B cell (primary cell): ENCODE data around the gene NT5M. TPM values are rescaled to one million over a fixed set of nuclear protein-coding genes. Genes with fewer than 3 reads are reported as not detected.

Experiments used
- ATAC-seq: fragments of 200-7000 bp; cut with Tn5 transposase; one replicate; pipeline ENCODE4 v1.10.0; 2021; ENCODE audit warnings: low read depth, mild to moderate bottlenecking, moderate number of reproducible peaks, moderate library complexity
- CTCF ChIA-PET: fragments of 350-600 bp; sonication (Branson Sonifier 250); formaldehyde crosslinking; loops from one replicate; lab custom pipeline; 2021; ENCODE audit warnings: antibody characterized with exemption, inconsistent platforms; lab: Charles Lee
- POLR2A ChIA-PET: fragments of 350-600 bp; sonication (Branson Sonifier 250); formaldehyde crosslinking; loops from one replicate; lab custom pipeline; 2021; ENCODE audit warnings: antibody characterized with exemption; lab: Charles Lee
- DNase-seq: peaks from one replicate; pipeline ENCODE4 v3.0.0; 2013
- H2AFZ ChIP-seq: 2 replicates; pipeline ENCODE4 v1.6.1; 2012; ENCODE audit warnings: mild to moderate bottlenecking, low read depth, low read length; ENCODE audit not compliant: insufficient read depth, poor library complexity, severe bottlenecking
- H3K27ac ChIP-seq, 2 donors: 1 replicate in 1 of 2; 2 replicates in 1 of 2; pipeline ENCODE4 v1.5.1; 2012 to 2013; ENCODE audit warnings: low read length in 2 of 2, mild to moderate bottlenecking in 2 of 2, moderate library complexity in 1 of 2
- H3K27me3 ChIP-seq, 4 experiments: fragments of 200-600 bp in 1 of 4; sonication (generic) in 1 of 4; replicated peaks in 1 of 4; 1 replicate in 2 of 4; 2 replicates in 2 of 4; pipeline versions ENCODE4 v1.6.1 to v1.7.0; 2013 to 2016; ENCODE audit warnings: low read length in 3 of 4, mild to moderate bottlenecking in 2 of 4, mixed read lengths in 1 of 4, moderate library complexity in 1 of 4; ENCODE audit not compliant: insufficient read depth in 4 of 4, control insufficient read depth in 3 of 4; ENCODE audit errors: control extremely low read depth in 1 of 4
- H3K36me3 ChIP-seq, 2 experiments: replicated peaks in 1 of 2; 1 replicate in 1 of 2; 2 replicates in 1 of 2; pipeline versions ENCODE4 v1.6.1 to v1.7.1; 2013; ENCODE audit warnings: low read length in 1 of 2; ENCODE audit not compliant: insufficient read depth in 2 of 2, control insufficient read depth in 1 of 2; ENCODE audit errors: control extremely low read depth in 1 of 2, extremely low read depth in 1 of 2
- H3K4me1 ChIP-seq, 2 donors: fragments of 200-600 bp in 1 of 2; sonication (generic) in 1 of 2; 1 replicate in 1 of 2; 2 replicates in 1 of 2; pipeline versions ENCODE4 v1.5.1 to v1.6.1; 2013 to 2017; ENCODE audit warnings: low read length in 2 of 2; ENCODE audit not compliant: control insufficient read depth in 2 of 2, insufficient read depth in 2 of 2
- H3K4me2 ChIP-seq: replicated peaks from 2 replicates; pipeline ENCODE3; 2012; ENCODE audit warnings: mild to moderate bottlenecking, low read depth, low read length; ENCODE audit not compliant: poor library complexity, severe bottlenecking
- H3K4me3 ChIP-seq, 5 experiments: fragments of 200-600 bp in 1 of 5; sonication (generic) in 1 of 5; 1 replicate in 3 of 5; 2 replicates in 2 of 5; pipeline versions ENCODE4 v1.5.1 to v1.7.0; 2011 to 2016; ENCODE audit warnings: low read length in 4 of 5, mild to moderate bottlenecking in 4 of 5, low read depth in 2 of 5, control low read depth in 1 of 5, moderate library complexity in 1 of 5; ENCODE audit not compliant: insufficient read depth in 1 of 5; ENCODE audit errors: control extremely low read depth in 1 of 5, extremely low read depth in 1 of 5
- H3K79me2 ChIP-seq: fragments of 200-600 bp; sonication (generic); one replicate; pipeline ENCODE4 v1.6.0; 2016; ENCODE audit warnings: low read length; ENCODE audit not compliant: control insufficient read depth, insufficient read depth
- H3K9ac ChIP-seq: fragments of 200-600 bp; sonication (generic); 2 replicates; pipeline ENCODE4 v1.6.1; 2017; ENCODE audit warnings: mild to moderate bottlenecking, low read length, moderate library complexity
- H3K9me3 ChIP-seq, 3 donors: one replicate each; pipeline versions ENCODE4 v1.6.1 to v1.7.1; 2013; ENCODE audit warnings: low read length in 2 of 3; ENCODE audit not compliant: control insufficient read depth in 2 of 3, insufficient read depth in 1 of 3; ENCODE audit errors: control extremely low read depth in 1 of 3
- H4K20me1 ChIP-seq: 2 replicates; pipeline ENCODE4 v1.6.0; 2012; ENCODE audit warnings: mild to moderate bottlenecking, low read length; ENCODE audit not compliant: insufficient read depth, control insufficient read depth, poor library complexity, severe bottlenecking
- H3K27ac Mint-ChIP-seq: one replicate; pipeline ENCODE4 v1.8.0; 2021; ENCODE audit warnings: mixed read lengths
- H3K27me3 Mint-ChIP-seq: one replicate; pipeline ENCODE4 v1.8.0; 2021; ENCODE audit warnings: mixed read lengths
- H3K4me1 Mint-ChIP-seq: one replicate; pipeline ENCODE4 v1.8.0; 2021; ENCODE audit warnings: mixed read lengths
- H3K4me3 Mint-ChIP-seq: one replicate; pipeline ENCODE4 v1.8.0; 2021; ENCODE audit warnings: mixed read lengths
- H3K9me3 Mint-ChIP-seq: one replicate; pipeline ENCODE4 v1.8.0; 2022; ENCODE audit warnings: mixed read lengths; ENCODE audit not compliant: insufficient read depth
- CTCF ChIP-seq: fragments of 200-600 bp; IDR thresholded peaks from one replicate; pipeline ENCODE4 v1.8.0; 2022; ENCODE audit warnings: antibody characterized with exemption, mild to moderate bottlenecking
- EZH2 ChIP-seq: IDR thresholded peaks from 2 replicates; pipeline ENCODE4 v1.6.1; 2012; ENCODE audit warnings: borderline replicate concordance, low read depth, mild to moderate bottlenecking, moderate library complexity, low read length; ENCODE audit not compliant: insufficient read depth, poor library complexity, severe bottlenecking
- WGBS: methylation state at CpG from one replicate; pipeline ENCODE4 v1.1.5; 2013; ENCODE audit warnings: missing lambda C conversion rate; ENCODE audit not compliant: insufficient coverage; 5-methylcytosine and 5-hydroxymethylcytosine counted together
- intact Hi-C: fragments of 100-400 bp; cut with micrococcal nuclease; formaldehyde crosslinking; loops from one replicate; pipeline ENCODE4 v1.10.0; 2022
- polyA plus RNA-seq: library from polyadenylated mRNA; depleted of rRNA; stranded (reverse); fragments of >200 nt; gene quantifications from 2 replicates; pipeline ENCODE4 v1.2.3, GENCODE V29; 2012
- total RNA-seq, 2 donors: library from RNA; stranded (reverse); fragments of 120-200 nt in 1 of 2; gene quantifications; 1 replicate in 1 of 2; 2 replicates in 1 of 2; pipeline versions ENCODE4 v1.2.3 to v1.2.4, GENCODE V29; 2013 to 2022

Gene NT5M
- total and polyA plus RNA-seq, 2 donors (not counting 1 experiment from before 2014, with no cell fraction given) = 0.40 to 0.47 TPM

DNA sequence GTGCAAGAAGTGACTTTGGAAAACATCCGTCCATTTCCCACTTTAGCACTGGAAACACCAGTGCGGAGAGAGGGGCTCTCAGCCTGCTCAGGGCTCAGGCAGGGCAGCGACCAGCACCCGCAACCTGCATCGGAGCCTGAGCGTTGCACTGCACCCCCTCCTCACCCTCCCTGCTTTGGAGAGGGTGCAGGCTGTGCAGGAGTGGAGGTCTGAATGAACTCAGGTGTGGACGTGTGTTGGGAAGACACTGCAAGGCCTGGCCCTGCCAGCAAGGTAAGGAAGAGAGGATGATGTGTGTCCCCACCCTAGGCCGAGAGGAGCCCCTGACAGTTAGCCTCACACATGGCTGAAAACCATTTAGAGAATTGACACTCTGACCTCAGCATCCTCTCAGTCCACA lies 81.8 kb downstream of the NT5M start:
- Histone ChIP-seq H4K20me1 (no peaks in the 10 kb centered on the region), H3K9me3 (no peaks in the 10 kb centered on the region), H3K9ac (no peak overlapping the region), H3K27ac (no peak overlapping the region), H3K79me2 (no peaks in the 10 kb centered on the region), H3K36me3 (no peaks in the 10 kb centered on the region), H3K4me2 (no peak overlapping the region), H3K4me3 (no peak overlapping the region), H3K27me3 (no peaks in the 10 kb centered on the region), H2AFZ (no peak overlapping the region), H3K4me1 (no peaks in the 10 kb centered on the region)
- WGBS = 98% methylated on average over 6 of the region's 8 CpGs
- intact Hi-C loops = no loop called here
- Mint-ChIP-seq H3K4me3 (no peak overlapping the region), H3K27ac (no peak overlapping the region), H3K27me3 (peaks cover 8% of the 10 kb centered on the region), H3K4me1 (no peaks in the 10 kb centered on the region), H3K9me3 (no peaks in the 10 kb centered on the region)
- DNase-seq (no peak), ATAC-seq (no peak)
- TF ChIP-seq EZH2 (no peak), CTCF (no peak)
- CTCF ChIA-PET = interaction anchor here (0.6 kb wide), 1 partner anchor 212 kb away, joined by 3 read pairs; no protein-coding TSS in a partner anchor
- POLR2A ChIA-PET = no interaction called here

- H3K27me3 ChIP-seq = no peaks in the 10 kb centered on the region
- Mint-ChIP-seq H3K4me1 (no peaks in the 10 kb centered on the region), H3K4me3 (no peak overlapping the region), H3K27me3 (peaks cover 8% of the 10 kb centered on the region), H3K27ac (no peak overlapping the region), H3K9me3 (no peaks in the 10 kb centered on the region)
- no peak for TF ChIP-seq EZH2
- TF ChIP-seq CTCF = no peak
- CTCF ChIA-PET = interaction anchor here (0.6 kb wide), 1 partner anchor 212 kb away, joined by 3 read pairs; no protein-coding TSS in a partner anchor
- H3K36me3 ChIP-seq = no peaks in the 10 kb centered on the region
- no peak overlapping the region for H3K4me3 ChIP-seq
- H3K4me2 ChIP-seq = no peak overlapping the region
- DNase-seq = no peak
- intact Hi-C loops = no loop called here
- no peak overlapping the region for H3K9ac ChIP-seq
- POLR2A ChIA-PET = no interaction called here
- H3K79me2 ChIP-seq = no peaks in the 10 kb centered on the region
- no peaks in the 10 kb centered on the region for H3K9me3 ChIP-seq
- H4K20me1 ChIP-seq = no peaks in the 10 kb centered on the region
- ATAC-seq = no peak
- H2AFZ ChIP-seq = no peak overlapping the region
- H3K27ac ChIP-seq = no peak overlapping the region
- 94% methylated on average over 11 of the region's 11 CpGs for WGBS
- H3K4me1 ChIP-seq = no peaks in the 10 kb centered on the region
These were observed 82.3 kb downstream of the NT5M start for GRCh38 chr17:17385491-17385890.
